Breast epithelium (tissue), 3 donors: ENCODE results near the gene EEF1G.

Experiments used
- CTCF ChIP-seq, 3 donors: fragments of 450-650 bp; IDR thresholded peaks; one replicate each; pipeline ENCODE4 v1.5.1; 2016 to 2017; ENCODE audit warnings: antibody characterized with exemption in 3 of 3, mild to moderate bottlenecking in 3 of 3, moderate library complexity in 3 of 3
- POLR2A ChIP-seq: fragments of 450-650 bp; IDR thresholded peaks from one replicate; pipeline ENCODE4 v1.6.1; 2016; ENCODE audit warnings: antibody characterized with exemption, mild to moderate bottlenecking, moderate library complexity

DNA sequence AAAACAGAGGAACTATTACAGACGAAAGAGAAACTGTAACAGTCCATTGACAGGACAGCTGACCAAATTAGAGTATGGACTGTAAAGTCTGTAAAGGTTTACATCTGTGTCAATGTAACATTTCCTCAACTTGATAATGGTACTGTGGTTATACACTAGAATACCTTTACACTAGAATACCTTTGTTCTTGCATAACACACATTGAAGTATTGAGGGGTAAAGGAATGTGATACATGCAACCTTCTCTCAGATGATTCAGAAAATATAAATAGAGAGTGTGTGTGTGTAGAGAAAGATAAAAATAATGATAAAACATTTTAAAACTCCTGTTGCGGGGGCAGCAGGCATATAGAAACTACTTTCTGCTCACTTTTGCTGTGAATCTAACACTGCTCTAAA is 5.6 kb upstream of the EEF1G start:
- TF ChIP-seq CTCF (IDR thresholded peaks at IDR 0.05) (no peak), POLR2A (no peak)
